HepG2 (cell line): ENCODE measurements around the gene HSPA1A. TPM values are rescaled to one million over a fixed set of nuclear protein-coding genes. Genes with fewer than 3 reads are reported as not detected.
"Not testable (repeated sequence)": the region's sequence is repeated elsewhere in the genome, so short reads cannot be mapped to it uniquely, and the experiment has no call there.

ENCODE experiments used
- ATAC-seq: fragments of 200-7000 bp; cut with Tn5 transposase; 3 replicates; pipeline ENCODE4 v1.9.1; 2020; ENCODE audit warnings: mild to moderate bottlenecking, moderate library complexity
- BruUV-seq: library from RNA; stranded (reverse); fragments of 400-500 nt; replicated peaks from 2 replicates; lab custom pipeline; 2021; lab: Mats Ljungman, UMichigan
- CTCF ChIA-PET: fragments of 300-600 bp; formaldehyde crosslinking; extraction: SDS; loops from one replicate; lab custom pipeline; 2021; ENCODE audit warnings: low total read pairs, inconsistent platforms, low intra/inter-chr PET ratio; lab: Yijun Ruan, JAX
- POLR2A ChIA-PET: fragments of 350-600 bp; sonication (Branson Sonifier 250); formaldehyde crosslinking; loops from one replicate; lab custom pipeline; 2020; ENCODE audit warnings: antibody characterized with exemption, inconsistent platforms; lab: Yijun Ruan, JAX
- DNase-seq: peaks from one replicate; pipeline ENCODE4 v3.0.0-alpha.2; 2015; ENCODE audit warnings: low spot score
- FAIRE-seq: peaks from 3 replicates; lab custom pipeline; 2011; peaks lifted over from hg19 to GRCh38; lab: Jason Lieb, UNC
- H2AFZ ChIP-seq: one replicate; pipeline ENCODE4 v1.6.1; 2011; ENCODE audit warnings: low read length, inconsistent platforms
- H3K27ac ChIP-seq: fragments of 300-600 bp; 3 replicates; pipeline ENCODE4 v1.8.0; 2011; ENCODE audit warnings: mixed run types, mild to moderate bottlenecking, mixed read lengths, low read length, inconsistent platforms; ENCODE audit not compliant: insufficient read depth; ENCODE audit errors: extremely low read length
- H3K27me3 ChIP-seq, 2 experiments: fragments of 200-600 bp in 1 of 2; 2 replicates in 1 of 2; 3 replicates in 1 of 2; pipeline versions ENCODE4 v1.6.0 to v1.8.0; 2011; ENCODE audit warnings: low read length in 2 of 2, mild to moderate bottlenecking in 2 of 2, moderate library complexity in 2 of 2, inconsistent platforms in 1 of 2; ENCODE audit not compliant: insufficient read depth in 2 of 2, control insufficient read depth in 1 of 2
- H3K36me3 ChIP-seq, 2 experiments: fragments of 200-600 bp in 1 of 2; replicated peaks in 1 of 2; 2 replicates in 1 of 2; 3 replicates in 1 of 2; pipeline versions ENCODE4 v1.5.1 to v1.8.0; 2011; ENCODE audit warnings: low read length in 2 of 2, inconsistent platforms in 1 of 2; ENCODE audit not compliant: insufficient read depth in 2 of 2, control insufficient read depth in 1 of 2
- H3K4me1 ChIP-seq: 2 replicates; pipeline ENCODE4 v1.5.1; 2012; ENCODE audit warnings: low read length, inconsistent platforms; ENCODE audit not compliant: insufficient read depth
- H3K4me2 ChIP-seq: 2 replicates; pipeline ENCODE4 v1.6.0; 2011; ENCODE audit warnings: low read depth, low read length, inconsistent platforms
- H3K4me3 ChIP-seq, 3 experiments: fragments of 200-600 bp in 1 of 3; sonication (generic), shearing (Covaris generic) in 1 of 3; replicated peaks in 1 of 3; 2 replicates each; pipeline ENCODE4 v1.5.1; 2011 to 2016; ENCODE audit warnings: low read length in 3 of 3, inconsistent platforms in 2 of 3, low read depth in 2 of 3, mild to moderate bottlenecking in 2 of 3, control low read depth in 1 of 3, mixed read lengths in 1 of 3; ENCODE audit not compliant: insufficient read depth in 1 of 3
- H3K79me2 ChIP-seq: one replicate; pipeline ENCODE4 v1.6.1; 2011; ENCODE audit warnings: low read length, inconsistent platforms; ENCODE audit not compliant: insufficient read depth
- H3K9ac ChIP-seq: 2 replicates; pipeline ENCODE4 v1.6.0; 2011; ENCODE audit warnings: mild to moderate bottlenecking, low read depth, low read length, inconsistent platforms; ENCODE audit not compliant: insufficient read depth
- H3K9me3 ChIP-seq: 2 replicates; pipeline ENCODE4 v1.5.1; 2012; ENCODE audit warnings: mild to moderate bottlenecking, low read length
- H4K20me1 ChIP-seq: 2 replicates; pipeline ENCODE4 v1.6.0; 2011; ENCODE audit warnings: inconsistent platforms, mild to moderate bottlenecking, low read length, moderate library complexity; ENCODE audit not compliant: insufficient read depth
- AGO1 ChIP-seq: fragments of 200-400 bp; formaldehyde crosslinking; IDR thresholded peaks from 2 replicates; pipeline ENCODE4 v1.6.1; 2017; ENCODE audit warnings: mild to moderate bottlenecking, low read depth, low read length, moderate library complexity; ENCODE audit not compliant: poor library complexity, severe bottlenecking
- HOXA3 ChIP-seq: sonication (generic); formaldehyde crosslinking; IDR thresholded peaks from 2 replicates; pipeline ENCODE4 v1.5.0; 2020; ENCODE audit warnings: missing genetic modification reagents
- MED1 ChIP-seq: sonication (generic); formaldehyde crosslinking; IDR thresholded peaks from 2 replicates; pipeline ENCODE4 v1.4.0; 2020; ENCODE audit warnings: missing genetic modification reagents
- SIX1 ChIP-seq: sonication (generic); formaldehyde crosslinking; IDR thresholded peaks from 2 replicates; pipeline ENCODE4 v1.4.0; 2020; ENCODE audit warnings: missing genetic modification reagents, borderline replicate concordance
- TEAD3 ChIP-seq: optimal IDR thresholded peaks from 2 replicates; pipeline ENCODE3; 2016; ENCODE audit warnings: borderline replicate concordance
- ZNF121 ChIP-seq: sonication (generic); formaldehyde crosslinking; IDR thresholded peaks from 2 replicates; pipeline ENCODE4 v1.5.0; 2020; ENCODE audit warnings: mild to moderate bottlenecking, missing genetic modification reagents
- WGBS: methylation state at CpG from one replicate; pipeline ENCODE4 v1.1.6; 2017; ENCODE audit warnings: low lambda C conversion rate; 5-methylcytosine and 5-hydroxymethylcytosine counted together
- in situ Hi-C: cut with HindIII; loops from 2 replicates; pipeline ENCODE4 v1.10.0; 2017; ENCODE audit warnings: low pct_unique_long_range_greater_than_20kb; ENCODE audit not compliant: extremely low pct_ligation_motif_present
- intact Hi-C: fragments of 100-400 bp; cut with micrococcal nuclease; formaldehyde crosslinking; loops from one replicate; pipeline ENCODE4 v1.10.0; 2022; ENCODE audit not compliant: unreplicated experiment
- polyA plus RNA-seq, 8 experiments: library from polyadenylated mRNA; depleted of rRNA in 3 of 8; stranded (reverse) in 7 of 8; unstranded in 1 of 8; fragments of >200 nt; fragmentation: Illumina TruSeq in 4 of 8; extraction: Trizol in 4 of 8; gene quantifications; 2 replicates each; pipeline versions ENCODE4 v1.2.1 to v1.2.3, GENCODE V29; 2011 to 2016; ENCODE audit warnings: low read depth in 4 of 8, missing spikeins in 1 of 8, mixed read lengths in 1 of 8; ENCODE audit not compliant: insufficient read depth in 1 of 8
- total RNA-seq, 5 experiments: library from RNA; depleted of rRNA; stranded (reverse); fragments of >200 nt; fragmentation: Illumina TruSeq; extraction: Trizol; gene quantifications; 2 replicates each; pipeline ENCODE4 v1.2.3, GENCODE V29; 2016; ENCODE audit warnings: low read depth in 1 of 5
- TF ChIP-seq, protein P1 (sequence below): IDR thresholded peaks from 2 replicates; pipeline ENCODE4 v1.4.0; 2020; ENCODE audit warnings: mild to moderate bottlenecking, missing genetic modification reagents
- TF ChIP-seq, protein P2 (sequence below): sonication (generic); formaldehyde crosslinking; IDR thresholded peaks from 2 replicates; pipeline ENCODE4 v1.4.0; 2020; ENCODE audit warnings: mild to moderate bottlenecking, missing genetic modification reagents

Gene HSPA1A
- total and polyA plus RNA-seq, 2 of the 13 experiments (the other 11 are each of a cell fraction or from before 2014, with no cell fraction given) = 44.5 to 85.0 TPM

GRCh38 chr6:31817133-31817928, 2.0 kb downstream of the HSPA1A start:
- CTCF ChIA-PET, H2AFZ ChIP-seq, H3K36me3 ChIP-seq, H3K27me3 ChIP-seq, H4K20me1 ChIP-seq, in situ Hi-C loops, FAIRE-seq, DNase-seq, intact Hi-C loops, H3K9me3 ChIP-seq: not testable (repeated sequence)
- H3K4me3 ChIP-seq = peak overlapping the region; percentile 59 to 82 (median 62)
- peak overlapping the region; percentile 66 for H3K9ac ChIP-seq
- 51% methylated on average over 16 of the region's 37 CpGs for WGBS
- peaks cover 27% of the 10 kb centered on the region for H3K79me2 ChIP-seq
- peak; percentile 97 for TF ChIP-seq AGO1
- H3K27ac ChIP-seq = peak overlapping the region; percentile 86
- peaks cover 47% of the 10 kb centered on the region for H3K4me1 ChIP-seq
- POLR2A ChIA-PET = interaction anchor here (0.9 to 6.9 kb wide), 6 partner anchors 9 to 80 kb away, joined by 3 to 66 read pairs (median 4); partner anchors contain the start of genes HSPA1B, LSM2 and VWA7
- peak overlapping the region; percentile 76 for H3K4me2 ChIP-seq
- ATAC-seq = peak; percentile 2; the same call in 2 of the 3 replicates
- TSS peak; percentile 72 for BruUV-seq

DNA sequence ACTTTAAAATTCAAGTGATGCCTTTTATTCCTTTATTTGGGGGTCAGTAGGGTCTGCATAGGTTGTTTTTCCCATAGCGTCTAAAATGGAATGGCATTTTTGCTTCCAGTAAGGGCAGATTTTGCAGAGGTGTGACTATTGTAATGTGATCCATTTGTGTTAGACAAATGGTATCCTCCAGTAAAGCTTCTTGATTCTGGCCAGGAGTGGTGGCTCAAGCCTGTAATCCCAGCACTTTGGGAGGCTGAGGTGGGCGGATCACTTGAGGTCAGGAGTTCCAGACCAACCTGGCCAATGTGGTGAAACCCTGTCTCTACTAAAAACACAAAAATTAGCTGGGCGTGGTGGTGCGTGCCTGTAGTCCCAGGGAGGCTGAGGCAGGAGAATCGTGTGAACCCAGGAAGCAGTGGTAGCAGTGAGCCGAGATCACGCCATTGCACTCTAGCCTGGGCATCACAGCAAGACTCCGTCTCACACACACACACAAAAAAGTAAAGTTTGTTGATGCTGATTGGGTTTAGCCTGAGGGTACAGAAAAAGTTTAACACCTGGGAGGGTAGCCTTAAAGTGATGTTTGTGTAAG, 2.7 kb downstream of the HSPA1A start:
- CTCF ChIA-PET, H3K27me3 ChIP-seq, DNase-seq, ATAC-seq, FAIRE-seq, in situ Hi-C loops, BruUV-seq, H3K9me3 ChIP-seq, H3K36me3 ChIP-seq, intact Hi-C loops, H4K20me1 ChIP-seq, H2AFZ ChIP-seq: not testable (repeated sequence)
- POLR2A ChIA-PET = interaction anchor here (0.9 to 6.9 kb wide), 8 partner anchors 8 to 81 kb away, joined by 3 to 66 read pairs (median 7); partner anchors contain the start of genes HSPA1B, LSM2, VARS1 and VWA7
- Histone ChIP-seq H3K4me3 (peak overlapping the region; percentile 59 to 82 (median 62)), H3K79me2 (peaks cover 27% of the 10 kb centered on the region), H3K4me2 (peak overlapping the region; percentile 76), H3K4me1 (peaks cover 54% of the 10 kb centered on the region), H3K9ac (peak overlapping the region; percentile 66), H3K27ac (peak overlapping the region; percentile 86)
- 42% methylated on average over 8 of the region's 8 CpGs for WGBS
- TF ChIP-seq, protein P1, sequence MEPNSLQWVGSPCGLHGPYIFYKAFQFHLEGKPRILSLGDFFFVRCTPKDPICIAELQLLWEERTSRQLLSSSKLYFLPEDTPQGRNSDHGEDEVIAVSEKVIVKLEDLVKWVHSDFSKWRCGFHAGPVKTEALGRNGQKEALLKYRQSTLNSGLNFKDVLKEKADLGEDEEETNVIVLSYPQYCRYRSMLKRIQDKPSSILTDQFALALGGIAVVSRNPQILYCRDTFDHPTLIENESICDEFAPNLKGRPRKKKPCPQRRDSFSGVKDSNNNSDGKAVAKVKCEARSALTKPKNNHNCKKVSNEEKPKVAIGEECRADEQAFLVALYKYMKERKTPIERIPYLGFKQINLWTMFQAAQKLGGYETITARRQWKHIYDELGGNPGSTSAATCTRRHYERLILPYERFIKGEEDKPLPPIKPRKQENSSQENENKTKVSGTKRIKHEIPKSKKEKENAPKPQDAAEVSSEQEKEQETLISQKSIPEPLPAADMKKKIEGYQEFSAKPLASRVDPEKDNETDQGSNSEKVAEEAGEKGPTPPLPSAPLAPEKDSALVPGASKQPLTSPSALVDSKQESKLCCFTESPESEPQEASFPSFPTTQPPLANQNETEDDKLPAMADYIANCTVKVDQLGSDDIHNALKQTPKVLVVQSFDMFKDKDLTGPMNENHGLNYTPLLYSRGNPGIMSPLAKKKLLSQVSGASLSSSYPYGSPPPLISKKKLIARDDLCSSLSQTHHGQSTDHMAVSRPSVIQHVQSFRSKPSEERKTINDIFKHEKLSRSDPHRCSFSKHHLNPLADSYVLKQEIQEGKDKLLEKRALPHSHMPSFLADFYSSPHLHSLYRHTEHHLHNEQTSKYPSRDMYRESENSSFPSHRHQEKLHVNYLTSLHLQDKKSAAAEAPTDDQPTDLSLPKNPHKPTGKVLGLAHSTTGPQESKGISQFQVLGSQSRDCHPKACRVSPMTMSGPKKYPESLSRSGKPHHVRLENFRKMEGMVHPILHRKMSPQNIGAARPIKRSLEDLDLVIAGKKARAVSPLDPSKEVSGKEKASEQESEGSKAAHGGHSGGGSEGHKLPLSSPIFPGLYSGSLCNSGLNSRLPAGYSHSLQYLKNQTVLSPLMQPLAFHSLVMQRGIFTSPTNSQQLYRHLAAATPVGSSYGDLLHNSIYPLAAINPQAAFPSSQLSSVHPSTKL (CRISPR knock-in tag) = 0 out of 2 replicates have a peak, but pooled peaks have one; percentile 2
- TF ChIP-seq ZNF121 (CRISPR knock-in tag) (peak; percentile 98), HOXA3 (CRISPR knock-in tag) (peak; percentile 33; the same call in 1 of the 2 replicates), MED1 (CRISPR knock-in tag) (peak; percentile 24; the same call in 1 of the 2 replicates), SIX1 (CRISPR knock-in tag) (0 out of 2 replicates have a peak, but pooled peaks have one; percentile 44), TEAD3 (peak; percentile 25)
- TF ChIP-seq, protein P2, sequence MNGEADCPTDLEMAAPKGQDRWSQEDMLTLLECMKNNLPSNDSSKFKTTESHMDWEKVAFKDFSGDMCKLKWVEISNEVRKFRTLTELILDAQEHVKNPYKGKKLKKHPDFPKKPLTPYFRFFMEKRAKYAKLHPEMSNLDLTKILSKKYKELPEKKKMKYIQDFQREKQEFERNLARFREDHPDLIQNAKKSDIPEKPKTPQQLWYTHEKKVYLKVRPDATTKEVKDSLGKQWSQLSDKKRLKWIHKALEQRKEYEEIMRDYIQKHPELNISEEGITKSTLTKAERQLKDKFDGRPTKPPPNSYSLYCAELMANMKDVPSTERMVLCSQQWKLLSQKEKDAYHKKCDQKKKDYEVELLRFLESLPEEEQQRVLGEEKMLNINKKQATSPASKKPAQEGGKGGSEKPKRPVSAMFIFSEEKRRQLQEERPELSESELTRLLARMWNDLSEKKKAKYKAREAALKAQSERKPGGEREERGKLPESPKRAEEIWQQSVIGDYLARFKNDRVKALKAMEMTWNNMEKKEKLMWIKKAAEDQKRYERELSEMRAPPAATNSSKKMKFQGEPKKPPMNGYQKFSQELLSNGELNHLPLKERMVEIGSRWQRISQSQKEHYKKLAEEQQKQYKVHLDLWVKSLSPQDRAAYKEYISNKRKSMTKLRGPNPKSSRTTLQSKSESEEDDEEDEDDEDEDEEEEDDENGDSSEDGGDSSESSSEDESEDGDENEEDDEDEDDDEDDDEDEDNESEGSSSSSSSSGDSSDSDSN (CRISPR knock-in tag) = 0 out of 2 replicates have a peak, but pooled peaks have one; percentile 9
